Activated T-cell treated with anti-CD3 and anti-CD28 coated beads for 48 hours (primary cell): ENCODE results near the gene ARL4D.
"Not testable (repeated sequence)": the region's sequence is repeated elsewhere in the genome, so short reads cannot be mapped to it uniquely, and the experiment has no call there.

ENCODE experiments used
- DNase-seq: peaks from one replicate; pipeline ENCODE4 v3.0.0-alpha.2; 2020; ENCODE audit warnings: low read depth

The ARL4D gene

GRCh38 chr17:43369986-43370385 lies 28.8 kb upstream of the ARL4D start:
- no peak for DNase-seq

- DNase-seq: no peak
Measured at GRCh38 chr17:43371227-43371821, 27.5 kb upstream of the ARL4D start.

- DNase-seq: no peak
Measured at GRCh38 chr17:43372273-43372911, 26.4 kb upstream of the ARL4D start.

GRCh38 chr17:43373356-43373755 lies 25.4 kb upstream of the ARL4D start:
- DNase-seq: no peak

GRCh38 chr17:43375915-43376314 lies 22.9 kb upstream of the ARL4D start:
- DNase-seq: not testable (repeated sequence)

- no peak for DNase-seq
Measured at GRCh38 chr17:43377056-43377810, 21.6 kb upstream of the ARL4D start.

- no peak for DNase-seq
Measured at GRCh38 chr17:43378766-43379165, 20.0 kb upstream of the ARL4D start.

GRCh38 chr17:43380307-43380706 lies 18.5 kb upstream of the ARL4D start:
- no peak for DNase-seq

- DNase-seq: no peak
Measured at GRCh38 chr17:43381204-43381603, 17.6 kb upstream of the ARL4D start.

- DNase-seq: no peak
Measured at GRCh38 chr17:43381621-43382020, 17.2 kb upstream of the ARL4D start.

GRCh38 chr17:43382776-43383175 lies 16.0 kb upstream of the ARL4D start:
- no peak for DNase-seq

GRCh38 chr17:43383372-43383771 lies 15.4 kb upstream of the ARL4D start:
- DNase-seq: no peak

GRCh38 chr17:43383826-43384475 lies 14.8 kb upstream of the ARL4D start:
- no peak for DNase-seq

GRCh38 chr17:43384476-43384862 lies 14.3 kb upstream of the ARL4D start:
- no peak for DNase-seq

GRCh38 chr17:43385046-43385831 lies 13.6 kb upstream of the ARL4D start:
- no peak for DNase-seq

- DNase-seq: peak; percentile 88
Measured at GRCh38 chr17:43388359-43389045, 10.3 kb upstream of the ARL4D start.

GRCh38 chr17:43389046-43389947 lies 9.5 kb upstream of the ARL4D start:
- peak; percentile 76 for DNase-seq

GRCh38 chr17:43392397-43392796 lies 6.4 kb upstream of the ARL4D start:
- DNase-seq: no peak

- DNase-seq: peak; percentile 83
Measured at GRCh38 chr17:43393944-43394482, 4.8 kb upstream of the ARL4D start.

GRCh38 chr17:43394696-43395095 lies 4.1 kb upstream of the ARL4D start:
- DNase-seq: not testable (repeated sequence)
